Measurements from ENCODE around the gene RCC1. TPM values are rescaled to one million over a fixed set of nuclear protein-coding genes. Genes with fewer than 3 reads are reported as not detected.
A peak's percentile ranks its signal among the peaks of the same experiment; 100 is the strongest.

RCC1 gene, protein sequence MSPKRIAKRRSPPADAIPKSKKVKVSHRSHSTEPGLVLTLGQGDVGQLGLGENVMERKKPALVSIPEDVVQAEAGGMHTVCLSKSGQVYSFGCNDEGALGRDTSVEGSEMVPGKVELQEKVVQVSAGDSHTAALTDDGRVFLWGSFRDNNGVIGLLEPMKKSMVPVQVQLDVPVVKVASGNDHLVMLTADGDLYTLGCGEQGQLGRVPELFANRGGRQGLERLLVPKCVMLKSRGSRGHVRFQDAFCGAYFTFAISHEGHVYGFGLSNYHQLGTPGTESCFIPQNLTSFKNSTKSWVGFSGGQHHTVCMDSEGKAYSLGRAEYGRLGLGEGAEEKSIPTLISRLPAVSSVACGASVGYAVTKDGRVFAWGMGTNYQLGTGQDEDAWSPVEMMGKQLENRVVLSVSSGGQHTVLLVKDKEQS
- total RNA-seq (2021) (93.2 to 103 TPM (median 98.2 TPM) in 3 replicates), Bru-seq, nascent RNA (percentile 92 among the genes with signal in this experiment)
- long read RNA-seq, experiment 1, transcript RCC1-202 (10 exons, 2,424 nt): major isoform, 266 of 467 reads
- long read RNA-seq, experiment 1, transcript RCC1-201 (11 exons, 1,577 nt): minor isoform, 5 of 467 reads
- long read RNA-seq, experiment 1, partial matches to known transcripts: 75 of 467 reads
- long read RNA-seq, experiment 1, other reads (novel, unspliced or antisense): 113 of 467 reads
- long read RNA-seq, experiment 2, transcript RCC1-202 (10 exons, 2,424 nt): major isoform, 27 of 118 reads
- long read RNA-seq, experiment 2, partial matches to known transcripts: 45 of 118 reads
- long read RNA-seq, experiment 2, other reads (novel, unspliced or antisense): 41 of 118 reads
- long read RNA-seq, experiment 3, transcript RCC1-202 (10 exons, 2,424 nt): major isoform, 224 of 335 reads
- long read RNA-seq, experiment 3, partial matches to known transcripts: 16 of 335 reads
- long read RNA-seq, experiment 3, other reads (novel, unspliced or antisense): 90 of 335 reads

DNA sequence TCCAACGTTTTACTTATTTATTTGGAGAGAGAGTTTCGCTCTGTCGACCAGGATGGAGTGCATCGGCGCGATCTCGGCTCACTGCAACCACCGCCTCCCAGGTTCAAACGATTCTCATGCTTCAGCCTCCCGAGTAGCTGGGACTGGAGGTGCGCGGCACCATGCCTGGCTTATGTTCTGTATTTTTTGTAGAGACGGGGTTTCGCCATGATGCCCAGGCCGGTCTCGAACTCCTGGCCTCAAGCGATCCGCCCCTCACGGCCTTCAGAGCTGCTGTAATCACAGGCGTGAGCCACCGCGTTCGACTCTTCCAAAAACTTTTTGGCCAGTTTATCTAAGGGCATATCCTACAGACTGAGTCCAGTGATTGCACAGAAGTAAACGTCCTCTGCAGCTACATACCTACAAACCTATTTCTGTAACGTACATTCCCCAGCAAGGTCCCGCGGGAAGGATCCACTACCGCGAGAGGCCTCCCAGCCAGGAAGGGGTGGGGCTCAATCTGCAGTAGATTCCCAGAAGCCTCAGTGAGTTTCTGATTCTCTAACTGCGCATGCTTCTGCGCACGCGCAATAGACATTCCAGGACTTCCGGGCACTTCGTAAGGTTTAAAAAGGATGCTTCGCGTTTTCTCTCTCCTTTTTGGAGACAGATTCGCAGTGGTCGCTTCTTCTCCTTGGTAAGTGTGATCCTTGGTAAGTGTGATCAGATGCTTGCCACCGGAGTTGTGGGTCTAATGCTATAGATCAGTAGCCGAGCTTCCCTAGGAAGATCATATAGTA, at the start of gene RCC1:
RCC1 (plus strand) TSS at position 638 of the 782 bp plus-strand sequence. CDS start 23,824 bp downstream, outside the sequence.
- ATAC-seq (peak; percentile 76), DNase-seq (ENCODE audit: low spot score) (peak; percentile 97)
- Mint-ChIP-seq H3K4me1 (peaks cover 30% of the 10 kb centered on the region), H3K27me3 (ENCODE audit: low read depth) (peaks cover 7% of the 10 kb centered on the region), H3K36me3 (peaks cover 51% of the 10 kb centered on the region), H3K27ac (peak within 1 kb of the TSS; percentile 99), H3K4me3 (peak within 1 kb of the TSS; percentile 99), H3K9me3 (no peaks in the 10 kb centered on the region)
- ChIA-PET POLR2A (interaction anchor here (0.6 to 3.1 kb wide), 7 partner anchors 18 to 1782 kb away, joined by 3 to 12 read pairs (median 4); no protein-coding TSS in a partner anchor), CTCF (no interaction called here)
- TF ChIP-seq, protein P1, sequence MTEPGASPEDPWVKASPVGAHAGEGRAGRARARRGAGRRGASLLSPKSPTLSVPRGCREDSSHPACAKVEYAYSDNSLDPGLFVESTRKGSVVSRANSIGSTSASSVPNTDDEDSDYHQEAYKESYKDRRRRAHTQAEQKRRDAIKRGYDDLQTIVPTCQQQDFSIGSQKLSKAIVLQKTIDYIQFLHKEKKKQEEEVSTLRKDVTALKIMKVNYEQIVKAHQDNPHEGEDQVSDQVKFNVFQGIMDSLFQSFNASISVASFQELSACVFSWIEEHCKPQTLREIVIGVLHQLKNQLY (CRISPR knock-in tag; IDR thresholded peaks at IDR 0.05): no peak
- TF ChIP-seq SMAD4 (CRISPR knock-in tag; IDR thresholded peaks at IDR 0.05) (0 out of 2 replicates have a peak, but pooled peaks have one; percentile 0), HMGA2 (CRISPR knock-in tag; IDR thresholded peaks at IDR 0.05) (no peak), SMAD3 (CRISPR knock-in tag; IDR thresholded peaks at IDR 0.05; ENCODE audit: borderline replicate concordance) (no peak), ZNF396 (CRISPR knock-in tag; IDR thresholded peaks at IDR 0.05; ENCODE audit: borderline replicate concordance) (no peak), GABPB1 (CRISPR knock-in tag; IDR thresholded peaks at IDR 0.05) (peak; percentile 20; the same call in 1 of the 2 replicates), NFATC4 (CRISPR knock-in tag; IDR thresholded peaks at IDR 0.05) (no peak), ZBTB21 (CRISPR knock-in tag; IDR thresholded peaks at IDR 0.05; ENCODE audit: borderline replicate concordance) (no peak), ZNF671 (CRISPR knock-in tag; IDR thresholded peaks at IDR 0.05) (no peak), NR3C1 (CRISPR knock-in tag; conservative IDR thresholded peaks at IDR 0.05; ENCODE audit: low read depth) (no peak), FOXJ3 (CRISPR knock-in tag; IDR thresholded peaks at IDR 0.05; ENCODE audit: borderline replicate concordance) (no peak), ZNF317 (CRISPR knock-in tag; IDR thresholded peaks at IDR 0.05; ENCODE audit: borderline replicate concordance, low read depth) (no peak), ESRRA (CRISPR knock-in tag; IDR thresholded peaks at IDR 0.05; ENCODE audit: borderline replicate concordance) (0 out of 2 replicates have a peak, but pooled peaks have one; percentile 7), FOXK1 (CRISPR knock-in tag; IDR thresholded peaks at IDR 0.05) (no peak), TP53 (CRISPR knock-in tag; IDR thresholded peaks at IDR 0.05) (no peak)
- TF ChIP-seq, protein P2, sequence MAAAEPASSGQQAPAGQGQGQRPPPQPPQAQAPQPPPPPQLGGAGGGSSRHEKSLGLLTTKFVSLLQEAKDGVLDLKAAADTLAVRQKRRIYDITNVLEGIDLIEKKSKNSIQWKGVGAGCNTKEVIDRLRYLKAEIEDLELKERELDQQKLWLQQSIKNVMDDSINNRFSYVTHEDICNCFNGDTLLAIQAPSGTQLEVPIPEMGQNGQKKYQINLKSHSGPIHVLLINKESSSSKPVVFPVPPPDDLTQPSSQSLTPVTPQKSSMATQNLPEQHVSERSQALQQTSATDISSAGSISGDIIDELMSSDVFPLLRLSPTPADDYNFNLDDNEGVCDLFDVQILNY (CRISPR knock-in tag; IDR thresholded peaks at IDR 0.05): no peak
- TF ChIP-seq, protein P3, sequence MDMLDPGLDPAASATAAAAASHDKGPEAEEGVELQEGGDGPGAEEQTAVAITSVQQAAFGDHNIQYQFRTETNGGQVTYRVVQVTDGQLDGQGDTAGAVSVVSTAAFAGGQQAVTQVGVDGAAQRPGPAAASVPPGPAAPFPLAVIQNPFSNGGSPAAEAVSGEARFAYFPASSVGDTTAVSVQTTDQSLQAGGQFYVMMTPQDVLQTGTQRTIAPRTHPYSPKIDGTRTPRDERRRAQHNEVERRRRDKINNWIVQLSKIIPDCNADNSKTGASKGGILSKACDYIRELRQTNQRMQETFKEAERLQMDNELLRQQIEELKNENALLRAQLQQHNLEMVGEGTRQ (CRISPR knock-in tag; IDR thresholded peaks at IDR 0.05): no peak
- TF ChIP-seq, protein P4, sequence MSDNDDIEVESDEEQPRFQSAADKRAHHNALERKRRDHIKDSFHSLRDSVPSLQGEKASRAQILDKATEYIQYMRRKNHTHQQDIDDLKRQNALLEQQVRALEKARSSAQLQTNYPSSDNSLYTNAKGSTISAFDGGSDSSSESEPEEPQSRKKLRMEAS (CRISPR knock-in tag; IDR thresholded peaks at IDR 0.05): no peak; the same call in 1 of the 2 replicates
- TF ChIP-seq, protein P5, sequence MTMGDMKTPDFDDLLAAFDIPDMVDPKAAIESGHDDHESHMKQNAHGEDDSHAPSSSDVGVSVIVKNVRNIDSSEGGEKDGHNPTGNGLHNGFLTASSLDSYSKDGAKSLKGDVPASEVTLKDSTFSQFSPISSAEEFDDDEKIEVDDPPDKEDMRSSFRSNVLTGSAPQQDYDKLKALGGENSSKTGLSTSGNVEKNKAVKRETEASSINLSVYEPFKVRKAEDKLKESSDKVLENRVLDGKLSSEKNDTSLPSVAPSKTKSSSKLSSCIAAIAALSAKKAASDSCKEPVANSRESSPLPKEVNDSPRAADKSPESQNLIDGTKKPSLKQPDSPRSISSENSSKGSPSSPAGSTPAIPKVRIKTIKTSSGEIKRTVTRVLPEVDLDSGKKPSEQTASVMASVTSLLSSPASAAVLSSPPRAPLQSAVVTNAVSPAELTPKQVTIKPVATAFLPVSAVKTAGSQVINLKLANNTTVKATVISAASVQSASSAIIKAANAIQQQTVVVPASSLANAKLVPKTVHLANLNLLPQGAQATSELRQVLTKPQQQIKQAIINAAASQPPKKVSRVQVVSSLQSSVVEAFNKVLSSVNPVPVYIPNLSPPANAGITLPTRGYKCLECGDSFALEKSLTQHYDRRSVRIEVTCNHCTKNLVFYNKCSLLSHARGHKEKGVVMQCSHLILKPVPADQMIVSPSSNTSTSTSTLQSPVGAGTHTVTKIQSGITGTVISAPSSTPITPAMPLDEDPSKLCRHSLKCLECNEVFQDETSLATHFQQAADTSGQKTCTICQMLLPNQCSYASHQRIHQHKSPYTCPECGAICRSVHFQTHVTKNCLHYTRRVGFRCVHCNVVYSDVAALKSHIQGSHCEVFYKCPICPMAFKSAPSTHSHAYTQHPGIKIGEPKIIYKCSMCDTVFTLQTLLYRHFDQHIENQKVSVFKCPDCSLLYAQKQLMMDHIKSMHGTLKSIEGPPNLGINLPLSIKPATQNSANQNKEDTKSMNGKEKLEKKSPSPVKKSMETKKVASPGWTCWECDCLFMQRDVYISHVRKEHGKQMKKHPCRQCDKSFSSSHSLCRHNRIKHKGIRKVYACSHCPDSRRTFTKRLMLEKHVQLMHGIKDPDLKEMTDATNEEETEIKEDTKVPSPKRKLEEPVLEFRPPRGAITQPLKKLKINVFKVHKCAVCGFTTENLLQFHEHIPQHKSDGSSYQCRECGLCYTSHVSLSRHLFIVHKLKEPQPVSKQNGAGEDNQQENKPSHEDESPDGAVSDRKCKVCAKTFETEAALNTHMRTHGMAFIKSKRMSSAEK (CRISPR knock-in tag; IDR thresholded peaks at IDR 0.05; ENCODE audit: borderline replicate concordance): no peak; the same call in 1 of the 2 replicates
- TF ChIP-seq, protein P6, sequence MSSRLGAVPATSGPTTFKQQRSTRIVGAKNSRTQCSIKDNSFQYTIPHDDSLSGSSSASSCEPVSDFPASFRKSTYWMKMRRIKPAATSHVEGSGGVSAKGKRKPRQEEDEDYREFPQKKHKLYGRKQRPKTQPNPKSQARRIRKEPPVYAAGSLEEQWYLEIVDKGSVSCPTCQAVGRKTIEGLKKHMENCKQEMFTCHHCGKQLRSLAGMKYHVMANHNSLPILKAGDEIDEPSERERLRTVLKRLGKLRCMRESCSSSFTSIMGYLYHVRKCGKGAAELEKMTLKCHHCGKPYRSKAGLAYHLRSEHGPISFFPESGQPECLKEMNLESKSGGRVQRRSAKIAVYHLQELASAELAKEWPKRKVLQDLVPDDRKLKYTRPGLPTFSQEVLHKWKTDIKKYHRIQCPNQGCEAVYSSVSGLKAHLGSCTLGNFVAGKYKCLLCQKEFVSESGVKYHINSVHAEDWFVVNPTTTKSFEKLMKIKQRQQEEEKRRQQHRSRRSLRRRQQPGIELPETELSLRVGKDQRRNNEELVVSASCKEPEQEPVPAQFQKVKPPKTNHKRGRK (CRISPR knock-in tag; IDR thresholded peaks at IDR 0.05; ENCODE audit: borderline replicate concordance): no peak
- TF ChIP-seq, protein P7, sequence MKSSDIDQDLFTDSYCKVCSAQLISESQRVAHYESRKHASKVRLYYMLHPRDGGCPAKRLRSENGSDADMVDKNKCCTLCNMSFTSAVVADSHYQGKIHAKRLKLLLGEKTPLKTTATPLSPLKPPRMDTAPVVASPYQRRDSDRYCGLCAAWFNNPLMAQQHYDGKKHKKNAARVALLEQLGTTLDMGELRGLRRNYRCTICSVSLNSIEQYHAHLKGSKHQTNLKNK (CRISPR knock-in tag; IDR thresholded peaks at IDR 0.05): no peak
- TF ChIP-seq, protein P8, sequence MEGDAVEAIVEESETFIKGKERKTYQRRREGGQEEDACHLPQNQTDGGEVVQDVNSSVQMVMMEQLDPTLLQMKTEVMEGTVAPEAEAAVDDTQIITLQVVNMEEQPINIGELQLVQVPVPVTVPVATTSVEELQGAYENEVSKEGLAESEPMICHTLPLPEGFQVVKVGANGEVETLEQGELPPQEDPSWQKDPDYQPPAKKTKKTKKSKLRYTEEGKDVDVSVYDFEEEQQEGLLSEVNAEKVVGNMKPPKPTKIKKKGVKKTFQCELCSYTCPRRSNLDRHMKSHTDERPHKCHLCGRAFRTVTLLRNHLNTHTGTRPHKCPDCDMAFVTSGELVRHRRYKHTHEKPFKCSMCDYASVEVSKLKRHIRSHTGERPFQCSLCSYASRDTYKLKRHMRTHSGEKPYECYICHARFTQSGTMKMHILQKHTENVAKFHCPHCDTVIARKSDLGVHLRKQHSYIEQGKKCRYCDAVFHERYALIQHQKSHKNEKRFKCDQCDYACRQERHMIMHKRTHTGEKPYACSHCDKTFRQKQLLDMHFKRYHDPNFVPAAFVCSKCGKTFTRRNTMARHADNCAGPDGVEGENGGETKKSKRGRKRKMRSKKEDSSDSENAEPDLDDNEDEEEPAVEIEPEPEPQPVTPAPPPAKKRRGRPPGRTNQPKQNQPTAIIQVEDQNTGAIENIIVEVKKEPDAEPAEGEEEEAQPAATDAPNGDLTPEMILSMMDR (IDR thresholded peaks at IDR 0.05): no peak
